Hepatocyte (in vitro differentiated cells): Measurements from ENCODE around the gene CIAO2B.

Experiments used
- EZH2 ChIP-seq: fragments of 200-600 bp; sonication (generic); IDR thresholded peaks from 2 replicates; pipeline ENCODE4 v1.6.1; 2016; ENCODE audit warnings: antibody characterized with exemption, mild to moderate bottlenecking, borderline replicate concordance
- EZH2phosphoT487 ChIP-seq: fragments of 200-600 bp; sonication (generic); IDR thresholded peaks from one replicate; pipeline ENCODE4 v1.6.1; 2018; ENCODE audit warnings: antibody characterized with exemption, mild to moderate bottlenecking, low read depth, moderate library complexity; ENCODE audit not compliant: unreplicated experiment, severe bottlenecking
- TF ChIP-seq, protein P1 (sequence below): fragments of 200-600 bp; sonication (generic); IDR thresholded peaks from 2 replicates; pipeline ENCODE4 v1.5.1; 2016; ENCODE audit warnings: antibody characterized with exemption, mild to moderate bottlenecking; ENCODE audit not compliant: poor library complexity

GRCh38 chr16:66968847-66969246, 34.6 kb upstream of the CIAO2B start:
- TF ChIP-seq, protein P1, sequence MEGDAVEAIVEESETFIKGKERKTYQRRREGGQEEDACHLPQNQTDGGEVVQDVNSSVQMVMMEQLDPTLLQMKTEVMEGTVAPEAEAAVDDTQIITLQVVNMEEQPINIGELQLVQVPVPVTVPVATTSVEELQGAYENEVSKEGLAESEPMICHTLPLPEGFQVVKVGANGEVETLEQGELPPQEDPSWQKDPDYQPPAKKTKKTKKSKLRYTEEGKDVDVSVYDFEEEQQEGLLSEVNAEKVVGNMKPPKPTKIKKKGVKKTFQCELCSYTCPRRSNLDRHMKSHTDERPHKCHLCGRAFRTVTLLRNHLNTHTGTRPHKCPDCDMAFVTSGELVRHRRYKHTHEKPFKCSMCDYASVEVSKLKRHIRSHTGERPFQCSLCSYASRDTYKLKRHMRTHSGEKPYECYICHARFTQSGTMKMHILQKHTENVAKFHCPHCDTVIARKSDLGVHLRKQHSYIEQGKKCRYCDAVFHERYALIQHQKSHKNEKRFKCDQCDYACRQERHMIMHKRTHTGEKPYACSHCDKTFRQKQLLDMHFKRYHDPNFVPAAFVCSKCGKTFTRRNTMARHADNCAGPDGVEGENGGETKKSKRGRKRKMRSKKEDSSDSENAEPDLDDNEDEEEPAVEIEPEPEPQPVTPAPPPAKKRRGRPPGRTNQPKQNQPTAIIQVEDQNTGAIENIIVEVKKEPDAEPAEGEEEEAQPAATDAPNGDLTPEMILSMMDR, result no peak
- TF ChIP-seq EZH2phosphoT487, result no peak
- no peak for TF ChIP-seq EZH2
